SU-DHL-6 (cell line): ENCODE data around the gene SQOR.

ENCODE experiments used
- H2AFZ ChIP-seq: fragments of 200-600 bp; sonication (generic); 2 replicates; pipeline ENCODE4 v1.6.1; 2014; ENCODE audit warnings: low read depth, mild to moderate bottlenecking, moderate library complexity, mixed read lengths, antibody characterized with exemption, low read length; ENCODE audit not compliant: severe bottlenecking
- H3F3A ChIP-seq: fragments of 200-600 bp; shearing (Covaris generic); 2 replicates; pipeline ENCODE4 v1.6.0; 2016; ENCODE audit warnings: antibody characterized with exemption, mild to moderate bottlenecking; ENCODE audit not compliant: insufficient read depth
- H3K27ac ChIP-seq: fragments of 200-600 bp; sonication (generic); 2 replicates; pipeline ENCODE4 v1.5.1; 2016; ENCODE audit warnings: low read depth, mild to moderate bottlenecking, low read length, moderate library complexity, mixed read lengths
- H3K27me3 ChIP-seq: fragments of 200-600 bp; sonication (generic), shearing (Covaris generic); 2 replicates; pipeline ENCODE4 v1.6.0; 2014; ENCODE audit warnings: mild to moderate bottlenecking, low read length
- H3K36me3 ChIP-seq: fragments of 200-600 bp; sonication (generic); 2 replicates; pipeline ENCODE4 v1.6.1; 2014; ENCODE audit warnings: mild to moderate bottlenecking, low read length, mixed read lengths
- H3K4me2 ChIP-seq: fragments of 300-600, 200-600 bp; shearing (Covaris generic), sonication (generic); 2 replicates; pipeline ENCODE4 v1.6.0; 2014; ENCODE audit warnings: low read length, low read depth, mild to moderate bottlenecking; ENCODE audit not compliant: poor library complexity, severe bottlenecking
- H3K4me3 ChIP-seq: fragments of 200-600 bp; sonication (generic); 2 replicates; pipeline ENCODE4 v1.5.1; 2014; ENCODE audit warnings: antibody characterized with exemption, low read length, mild to moderate bottlenecking, mixed read lengths; ENCODE audit not compliant: insufficient read depth, poor library complexity, severe bottlenecking
- H3K79me2 ChIP-seq: fragments of 200-600 bp; sonication (generic); 2 replicates; pipeline ENCODE4 v1.6.1; 2014; ENCODE audit warnings: mild to moderate bottlenecking, low read length, moderate library complexity; ENCODE audit not compliant: insufficient read depth
- H3K9ac ChIP-seq: fragments of 200-600 bp; sonication (generic); 2 replicates; pipeline ENCODE4 v1.7.0; 2014; ENCODE audit warnings: mild to moderate bottlenecking, low read length
- H3K9me2 ChIP-seq: fragments of 200-600 bp; sonication (generic); replicated peaks from 2 replicates; pipeline ENCODE4 v1.6.1; 2014; ENCODE audit warnings: low read length; ENCODE audit not compliant: insufficient read depth
- H3K9me3 ChIP-seq: fragments of 200-600 bp; sonication (generic); 2 replicates; pipeline ENCODE4 v1.6.1; 2014; ENCODE audit warnings: low read length, mixed read lengths; ENCODE audit not compliant: insufficient read depth
- H4K20me1 ChIP-seq: fragments of 200-600 bp; sonication (generic); 2 replicates; pipeline ENCODE4 v1.6.1; 2014; ENCODE audit warnings: low read depth, mild to moderate bottlenecking, antibody characterized with exemption, low read length, moderate library complexity, mixed read lengths
- EZH2phosphoT487 ChIP-seq: fragments of 200-600 bp; sonication (generic), shearing (Covaris generic); conservative IDR thresholded peaks from 2 replicates; pipeline ENCODE4 v1.6.1; 2018; ENCODE audit warnings: mild to moderate bottlenecking, antibody characterized with exemption, low read length, moderate library complexity, mixed read lengths
- TF ChIP-seq, protein P1 (sequence below): fragments of 200-600 bp; sonication (generic); IDR thresholded peaks from one replicate; pipeline ENCODE4 v1.5.1; 2017; ENCODE audit warnings: antibody characterized with exemption, mild to moderate bottlenecking, low read length, moderate library complexity; ENCODE audit not compliant: insufficient read depth, poor library complexity, severe bottlenecking

The SQOR gene

GRCh38 chr15:45689616-45690015 is 54.8 kb downstream of the SQOR start:
- Histone ChIP-seq H3K4me3 (no peak overlapping the region), H3K79me2 (no peaks in the 10 kb centered on the region), H3K4me2 (no peak overlapping the region), H3K36me3 (no peaks in the 10 kb centered on the region), H3K27me3 (no peaks in the 10 kb centered on the region), H3K9me2 (no peaks in the 10 kb centered on the region), H3K9me3 (no peaks in the 10 kb centered on the region), H3K27ac (no peak overlapping the region), H3F3A (no peaks in the 10 kb centered on the region), H3K9ac (no peak overlapping the region), H4K20me1 (no peaks in the 10 kb centered on the region), H2AFZ (no peak overlapping the region)
- TF ChIP-seq, protein P1, sequence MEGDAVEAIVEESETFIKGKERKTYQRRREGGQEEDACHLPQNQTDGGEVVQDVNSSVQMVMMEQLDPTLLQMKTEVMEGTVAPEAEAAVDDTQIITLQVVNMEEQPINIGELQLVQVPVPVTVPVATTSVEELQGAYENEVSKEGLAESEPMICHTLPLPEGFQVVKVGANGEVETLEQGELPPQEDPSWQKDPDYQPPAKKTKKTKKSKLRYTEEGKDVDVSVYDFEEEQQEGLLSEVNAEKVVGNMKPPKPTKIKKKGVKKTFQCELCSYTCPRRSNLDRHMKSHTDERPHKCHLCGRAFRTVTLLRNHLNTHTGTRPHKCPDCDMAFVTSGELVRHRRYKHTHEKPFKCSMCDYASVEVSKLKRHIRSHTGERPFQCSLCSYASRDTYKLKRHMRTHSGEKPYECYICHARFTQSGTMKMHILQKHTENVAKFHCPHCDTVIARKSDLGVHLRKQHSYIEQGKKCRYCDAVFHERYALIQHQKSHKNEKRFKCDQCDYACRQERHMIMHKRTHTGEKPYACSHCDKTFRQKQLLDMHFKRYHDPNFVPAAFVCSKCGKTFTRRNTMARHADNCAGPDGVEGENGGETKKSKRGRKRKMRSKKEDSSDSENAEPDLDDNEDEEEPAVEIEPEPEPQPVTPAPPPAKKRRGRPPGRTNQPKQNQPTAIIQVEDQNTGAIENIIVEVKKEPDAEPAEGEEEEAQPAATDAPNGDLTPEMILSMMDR = no peak
- no peak for TF ChIP-seq EZH2phosphoT487

- no peak overlapping the region for H2AFZ ChIP-seq
- H3K4me3 ChIP-seq = no peak overlapping the region
- no peaks in the 10 kb centered on the region for H3K27me3 ChIP-seq
- no peak overlapping the region for H3K4me2 ChIP-seq
- H4K20me1 ChIP-seq = no peaks in the 10 kb centered on the region
- no peak overlapping the region for H3K9ac ChIP-seq
- no peak for TF ChIP-seq EZH2phosphoT487
- H3K36me3 ChIP-seq = no peaks in the 10 kb centered on the region
- no peaks in the 10 kb centered on the region for H3K9me3 ChIP-seq
- no peaks in the 10 kb centered on the region for H3K79me2 ChIP-seq
- H3K27ac ChIP-seq = no peak overlapping the region
- H3F3A ChIP-seq = no peaks in the 10 kb centered on the region
- no peaks in the 10 kb centered on the region for H3K9me2 ChIP-seq
Observed at GRCh38 chr15:45690581-45691260, 55.9 kb downstream of the SQOR start.

- TF ChIP-seq, protein P1 = no peak
- Histone ChIP-seq H3K9ac (no peak overlapping the region), H4K20me1 (no peaks in the 10 kb centered on the region), H3K9me3 (no peaks in the 10 kb centered on the region), H3K4me2 (no peak overlapping the region), H3K27ac (no peak overlapping the region), H3K36me3 (no peaks in the 10 kb centered on the region), H3K27me3 (no peaks in the 10 kb centered on the region), H3K9me2 (no peaks in the 10 kb centered on the region), H3F3A (no peaks in the 10 kb centered on the region), H2AFZ (no peak overlapping the region), H3K79me2 (no peaks in the 10 kb centered on the region), H3K4me3 (no peak overlapping the region)
Observed at GRCh38 chr15:45701108-45701507, 66.3 kb downstream of the SQOR start.

- Histone ChIP-seq H3F3A (no peaks in the 10 kb centered on the region), H3K79me2 (no peaks in the 10 kb centered on the region), H3K27ac (no peak overlapping the region), H3K27me3 (no peaks in the 10 kb centered on the region), H3K36me3 (no peaks in the 10 kb centered on the region), H4K20me1 (no peaks in the 10 kb centered on the region), H3K4me2 (no peak overlapping the region), H3K9me3 (no peaks in the 10 kb centered on the region), H3K9ac (no peak overlapping the region), H2AFZ (no peak overlapping the region), H3K4me3 (no peak overlapping the region), H3K9me2 (no peaks in the 10 kb centered on the region)
- TF ChIP-seq, protein P1 = no peak
- TF ChIP-seq EZH2phosphoT487 = no peak
Observed at GRCh38 chr15:45702041-45702440, 67.2 kb downstream of the SQOR start.
